DMS153 (cell line): Measurements from ENCODE around the gene RACK1.
"Not testable (repeated sequence)": the region's sequence is repeated elsewhere in the genome, so short reads cannot be mapped to it uniquely, and the experiment has no call there.

Source experiments
- DNase-seq: peaks from one replicate; lab custom pipeline; 2025; lab: John Stamatoyannopoulos, UW

Gene RACK1

DNA sequence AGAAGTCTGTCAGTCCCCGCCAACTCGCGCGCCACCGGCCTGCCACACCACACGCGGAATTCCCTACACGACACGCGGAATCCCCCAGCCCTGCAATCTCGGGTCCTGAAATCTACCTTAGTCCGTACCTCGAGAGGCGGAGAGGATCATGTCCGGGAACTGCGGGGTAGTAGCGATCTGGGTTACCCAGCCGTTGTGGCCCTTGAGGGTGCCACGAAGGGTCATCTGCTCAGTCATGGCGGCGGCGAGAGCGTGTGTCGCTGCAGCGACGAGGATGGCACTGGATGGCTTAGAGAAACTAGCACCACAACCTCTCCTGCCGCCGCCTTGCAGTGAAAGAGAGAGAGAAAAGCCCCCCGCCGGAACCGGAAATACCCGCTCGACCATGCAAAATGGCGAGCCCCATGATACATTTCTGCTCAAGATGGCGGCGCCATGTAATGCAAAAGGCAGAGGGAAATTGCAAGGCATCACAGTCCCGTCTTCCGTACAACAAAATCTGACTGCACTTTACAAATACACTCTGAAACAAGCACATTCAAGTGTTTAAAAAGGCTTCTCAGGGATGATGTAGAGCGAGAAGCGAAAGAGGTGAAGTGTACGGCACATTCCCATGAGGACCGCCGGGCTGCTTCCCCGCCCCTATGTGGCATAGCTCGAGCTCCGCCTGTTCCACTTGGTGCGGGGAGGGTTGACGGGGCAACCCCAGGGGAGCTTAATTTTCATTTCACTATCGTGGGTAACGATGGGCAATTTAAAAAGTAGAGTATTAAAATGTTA is at the start of gene RACK1:
RACK1 (minus strand) TSS at position 343 of the 780 bp plus-strand sequence; CDS start at position 237, 106 bp downstream.
- DNase-seq = no peak

- not testable (repeated sequence) for DNase-seq
These were observed 43.6 kb upstream of the RACK1 start for GRCh38 chr5:181287331-181287730.

DNA sequence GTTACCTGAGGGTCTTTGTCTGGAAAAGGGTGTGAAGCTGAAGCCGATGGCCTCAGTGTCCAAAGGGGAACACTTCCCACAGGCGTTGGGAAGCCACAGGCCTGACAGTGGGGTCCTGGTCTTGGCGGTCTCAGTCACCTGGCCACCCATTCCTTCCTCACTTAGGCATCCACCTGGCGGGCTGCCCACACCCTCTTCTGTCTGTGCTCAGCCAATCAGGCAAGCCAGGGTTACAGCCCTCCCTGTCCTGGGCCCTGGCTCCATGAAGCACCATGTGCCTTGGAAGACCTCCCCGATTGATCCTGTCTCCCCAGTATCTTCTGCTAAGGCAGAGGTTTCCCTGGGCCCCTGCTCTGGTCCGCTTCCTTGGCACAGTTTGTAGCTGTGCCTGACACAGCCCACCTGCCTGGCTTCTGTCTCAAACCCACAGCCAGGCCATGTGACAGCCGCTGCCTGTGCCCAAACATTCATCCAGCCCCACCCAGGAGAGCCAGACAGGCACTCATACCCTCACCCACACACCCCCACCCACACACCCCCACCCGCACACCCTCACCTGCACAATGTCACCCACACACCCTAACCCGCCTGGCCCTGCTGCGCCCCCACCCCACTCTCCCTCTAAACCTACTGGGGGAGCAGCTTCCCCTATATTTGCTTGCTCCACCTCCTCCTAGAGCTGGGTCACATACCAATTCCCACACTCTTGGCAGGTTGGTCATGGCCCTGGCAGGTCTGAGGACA is 42.4 kb upstream of the RACK1 start:
- DNase-seq = not testable (repeated sequence)

DNA sequence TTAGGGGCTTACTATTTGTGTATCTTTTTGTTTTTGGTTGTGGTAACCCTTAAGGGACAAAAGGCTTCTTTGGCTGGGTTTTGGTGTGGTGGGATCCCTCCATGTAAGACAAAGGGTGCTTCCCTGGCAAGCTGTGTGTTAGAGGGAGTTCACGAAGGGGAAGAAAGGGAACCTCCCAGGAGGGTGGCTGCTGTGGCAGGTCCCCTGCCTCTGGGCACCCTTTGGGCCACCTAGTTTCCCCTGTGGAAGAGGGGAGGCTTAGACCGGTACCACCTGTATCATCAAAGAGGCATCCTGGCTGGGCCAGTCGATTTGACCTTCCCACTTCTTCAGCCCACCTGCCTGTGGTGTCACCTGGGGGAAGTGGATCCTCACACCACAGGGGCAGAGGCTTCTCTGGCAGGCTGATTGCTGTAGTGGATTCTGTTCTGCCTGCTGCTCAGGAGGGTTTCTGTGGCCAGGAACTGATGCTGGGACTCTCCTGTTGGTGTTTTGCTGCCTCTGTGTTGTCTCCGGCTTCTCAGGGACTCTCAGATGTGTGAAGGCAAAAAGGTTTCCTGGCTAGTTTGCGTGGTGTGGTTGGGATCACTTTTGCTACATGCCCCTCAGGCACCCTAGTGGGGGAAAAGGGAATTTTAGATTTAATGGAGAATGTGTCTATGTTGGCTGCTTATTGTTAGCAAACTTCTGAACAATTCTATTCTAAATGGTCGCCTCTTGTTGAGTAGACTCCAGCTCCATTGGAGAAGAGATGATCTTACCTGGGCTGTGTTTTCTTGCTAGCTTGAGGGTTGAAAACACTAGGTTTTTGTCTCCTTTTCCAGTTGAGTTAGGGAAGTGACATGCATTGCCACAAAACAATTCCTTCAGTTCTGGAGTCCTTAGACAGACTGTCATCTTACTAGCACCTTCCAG is 40.4 kb upstream of the RACK1 start:
- DNase-seq = not testable (repeated sequence)

GRCh38 chr5:181283347-181283746 is 39.6 kb upstream of the RACK1 start:
- DNase-seq = no peak

- no peak for DNase-seq
These were observed 39.2 kb upstream of the RACK1 start for GRCh38 chr5:181282874-181283273.

DNA sequence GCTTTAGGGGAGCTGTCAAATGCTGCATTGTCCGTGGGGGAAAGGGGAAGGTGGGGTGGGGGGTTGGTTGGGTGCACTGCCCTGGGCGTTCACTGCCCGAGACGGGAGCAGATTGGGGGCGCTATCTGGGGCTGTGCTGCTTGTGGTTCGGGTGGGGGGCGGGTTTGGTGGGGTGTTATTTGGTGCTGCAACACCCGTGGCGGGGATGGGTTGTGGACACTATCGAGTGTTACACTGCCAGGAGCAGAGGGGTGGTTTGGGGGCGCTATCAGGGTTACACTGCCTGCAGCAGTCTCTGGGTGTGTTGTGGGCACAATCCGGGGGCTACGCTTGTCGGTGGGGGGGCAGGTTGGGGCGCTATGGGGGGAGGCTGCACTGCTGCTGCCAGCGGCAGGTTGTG is 38.7 kb upstream of the RACK1 start:
- DNase-seq = not testable (repeated sequence)

DNA sequence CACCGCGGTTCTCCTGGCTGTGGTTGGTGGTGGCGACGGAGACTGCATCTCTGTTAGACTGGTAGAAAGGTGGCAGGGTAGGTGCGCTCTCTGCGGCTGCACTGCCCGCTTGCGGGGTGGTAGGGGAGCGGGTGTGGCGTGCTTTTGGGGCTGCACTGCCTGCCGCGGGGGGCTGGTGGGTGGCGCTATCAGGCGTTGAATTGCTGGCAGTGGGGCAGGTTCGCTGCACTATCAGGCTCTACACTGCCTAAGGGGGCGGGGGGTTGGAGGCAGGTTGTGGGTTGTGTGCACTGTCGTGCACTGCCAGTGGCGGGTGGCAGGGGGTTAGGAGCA is 38.2 kb upstream of the RACK1 start:
- no peak for DNase-seq

- DNase-seq = no peak
These were observed 37.6 kb upstream of the RACK1 start for GRCh38 chr5:181281077-181281983.

DNA sequence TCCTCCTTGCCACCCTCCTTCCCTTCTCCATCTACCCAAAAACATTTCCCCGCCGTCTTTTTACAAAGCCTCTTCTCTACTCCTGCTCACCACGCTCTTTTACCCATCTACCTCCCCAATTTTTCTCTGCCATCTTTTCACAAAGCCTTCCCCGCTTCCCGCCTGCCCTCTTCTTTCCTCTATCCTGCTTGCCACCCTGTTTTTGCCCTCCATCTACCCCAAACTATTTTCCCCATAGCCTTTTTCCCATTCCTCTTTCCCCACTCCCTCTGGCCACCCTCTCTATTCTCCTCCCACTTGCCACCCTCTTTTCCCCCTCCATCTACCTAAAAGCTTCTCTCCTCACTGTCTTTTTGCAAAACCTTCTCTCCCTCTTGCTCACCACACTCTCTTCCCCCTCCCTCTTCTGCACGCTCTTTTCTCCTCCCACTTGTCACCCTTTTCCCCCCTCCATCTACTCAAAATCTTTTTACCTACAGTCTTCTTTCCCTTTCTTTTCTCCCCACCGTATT is 36.6 kb upstream of the RACK1 start:
- no peak for DNase-seq

GRCh38 chr5:181273433-181273744 is 29.7 kb upstream of the RACK1 start:
- DNase-seq = not testable (repeated sequence)

GRCh38 chr5:181271081-181271480 is 27.4 kb upstream of the RACK1 start:
- no peak for DNase-seq

DNA sequence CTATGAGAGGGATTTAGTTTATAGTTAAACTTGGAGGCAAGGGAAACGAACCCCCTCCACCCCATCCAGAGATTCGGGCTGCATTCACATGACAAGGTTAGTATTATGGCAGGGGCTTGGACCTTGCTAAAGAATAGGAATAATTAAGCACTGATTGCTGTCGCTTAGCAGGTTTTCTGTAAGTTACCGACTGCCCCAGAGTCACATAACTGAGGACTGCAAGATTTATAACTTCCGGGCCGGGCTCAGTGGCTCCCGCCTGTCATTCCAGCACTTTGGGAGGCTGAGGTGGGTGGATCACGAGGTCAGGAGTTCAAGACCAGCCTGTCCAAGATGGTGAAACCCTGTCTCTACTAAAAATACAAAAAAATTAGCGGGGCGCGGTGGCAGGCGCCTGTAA is 24.2 kb upstream of the RACK1 start:
- not testable (repeated sequence) for DNase-seq

GRCh38 chr5:181267291-181267904 is 23.7 kb upstream of the RACK1 start:
- DNase-seq = not testable (repeated sequence)

GRCh38 chr5:181265092-181265671 is 21.5 kb upstream of the RACK1 start:
- no peak for DNase-seq

GRCh38 chr5:181263633-181264032 is 19.9 kb upstream of the RACK1 start:
- no peak for DNase-seq

DNA sequence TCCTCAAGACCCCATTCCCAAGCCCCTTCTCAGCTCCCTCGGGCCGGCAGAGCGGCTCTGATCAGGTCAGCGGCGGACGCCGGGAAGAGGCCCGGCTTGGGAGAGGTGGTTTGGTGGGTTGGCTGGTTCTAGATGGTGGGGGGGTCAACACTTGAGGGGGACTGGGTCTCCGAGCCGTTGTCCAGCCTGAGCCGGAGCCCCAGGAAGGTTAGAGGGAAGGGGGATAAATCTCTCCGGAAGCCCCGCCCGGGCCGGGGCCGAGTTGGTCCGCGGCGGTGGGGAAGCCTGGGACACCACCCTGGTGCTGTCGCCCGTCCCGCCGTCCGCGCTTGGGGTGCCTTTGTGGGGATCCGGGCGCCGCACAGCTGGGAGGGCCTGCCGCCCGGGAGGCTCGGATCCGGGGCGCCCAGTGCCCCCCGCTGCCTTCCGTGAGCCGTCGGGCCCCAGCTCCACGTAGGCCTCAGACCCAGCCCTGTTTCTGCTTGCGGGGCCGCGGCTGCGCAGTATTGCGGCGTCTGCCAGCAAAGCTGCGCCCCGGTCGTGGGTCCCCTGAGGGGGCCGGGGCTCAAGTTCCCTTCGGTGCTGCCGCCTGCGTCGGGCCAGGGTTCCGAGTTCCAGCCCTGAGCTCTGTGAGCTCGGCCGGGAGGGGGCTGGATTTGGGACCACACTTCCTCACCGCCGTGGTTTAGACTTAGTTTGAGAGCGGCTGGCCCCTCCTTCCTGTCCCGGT is 17.8 kb upstream of the RACK1 start:
- no peak for DNase-seq

GRCh38 chr5:181260720-181261319 is 17.1 kb upstream of the RACK1 start, which contains the start of gene TRIM52:
Gene TRIM52, minus strand, starts transcription at chr5:181261143. Its CDS starts 330 bp downstream, at chr5:181260813.
- DNase-seq = no peak
